ENCODE data around the gene RNF11. TPM values are rescaled to one million over a fixed set of nuclear protein-coding genes. Genes with fewer than 3 reads are reported as not detected.

RNF11 gene
- total RNA-seq, 1 experiment from 2014 or later = 67.5 TPM

DNA sequence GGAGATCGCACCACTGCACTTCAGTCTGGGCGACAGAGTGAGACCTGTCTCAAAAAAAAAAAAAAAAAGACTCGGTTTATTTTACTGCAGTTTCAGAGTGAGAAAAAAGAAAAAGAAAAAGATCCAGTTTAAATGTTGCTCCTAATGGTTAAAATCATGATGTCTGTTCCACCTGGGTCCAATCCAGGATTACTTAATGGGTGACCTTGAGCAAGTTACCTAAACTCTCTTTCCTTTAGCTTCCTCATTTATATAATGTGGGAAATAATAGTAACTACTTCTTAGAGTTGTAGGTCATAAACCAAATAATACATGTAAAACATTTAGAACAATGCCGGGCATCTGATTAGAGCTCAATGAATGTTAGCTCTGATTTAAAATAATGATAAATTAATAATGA lies 19.4 kb upstream of the RNF11 start:
- ChIA-PET POLR2A (ENCODE audit: low non-redundant PET) (interaction anchor here (0.7 kb wide), 1 partner anchor 40 kb away, joined by 12 read pairs; no protein-coding TSS in a partner anchor), CTCF (interaction anchor here (0.7 kb wide), 1 partner anchor 513 kb away, joined by 3 read pairs; no protein-coding TSS in a partner anchor)
- BruUV-seq (replicated peaks) = no TSS peak
- H3K36me3 ChIP-seq (ENCODE audit: insufficient read depth, low read length, poor library complexity, severe bottlenecking) = no peaks in the 10 kb centered on the region
- TF ChIP-seq, protein P1, sequence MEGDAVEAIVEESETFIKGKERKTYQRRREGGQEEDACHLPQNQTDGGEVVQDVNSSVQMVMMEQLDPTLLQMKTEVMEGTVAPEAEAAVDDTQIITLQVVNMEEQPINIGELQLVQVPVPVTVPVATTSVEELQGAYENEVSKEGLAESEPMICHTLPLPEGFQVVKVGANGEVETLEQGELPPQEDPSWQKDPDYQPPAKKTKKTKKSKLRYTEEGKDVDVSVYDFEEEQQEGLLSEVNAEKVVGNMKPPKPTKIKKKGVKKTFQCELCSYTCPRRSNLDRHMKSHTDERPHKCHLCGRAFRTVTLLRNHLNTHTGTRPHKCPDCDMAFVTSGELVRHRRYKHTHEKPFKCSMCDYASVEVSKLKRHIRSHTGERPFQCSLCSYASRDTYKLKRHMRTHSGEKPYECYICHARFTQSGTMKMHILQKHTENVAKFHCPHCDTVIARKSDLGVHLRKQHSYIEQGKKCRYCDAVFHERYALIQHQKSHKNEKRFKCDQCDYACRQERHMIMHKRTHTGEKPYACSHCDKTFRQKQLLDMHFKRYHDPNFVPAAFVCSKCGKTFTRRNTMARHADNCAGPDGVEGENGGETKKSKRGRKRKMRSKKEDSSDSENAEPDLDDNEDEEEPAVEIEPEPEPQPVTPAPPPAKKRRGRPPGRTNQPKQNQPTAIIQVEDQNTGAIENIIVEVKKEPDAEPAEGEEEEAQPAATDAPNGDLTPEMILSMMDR (conservative IDR thresholded peaks at IDR 0.05; ENCODE audit: low read depth, low read length) = no peak
- no peak for TF ChIP-seq EZH2 (IDR thresholded peaks at IDR 0.05; ENCODE audit: borderline replicate concordance, low read depth, low read length, poor library complexity, severe bottlenecking)
- intact Hi-C loops (cut with micrococcal nuclease; ENCODE audit: unreplicated experiment) = no loop called here
- no peaks in the 10 kb centered on the region for H3K9me3 ChIP-seq (ENCODE audit: low read depth, low read length, poor library complexity, severe bottlenecking)
- H3K4me3 ChIP-seq (ENCODE audit: low read depth, low read length, poor library complexity, severe bottlenecking) = no peak overlapping the region
- H3K27me3 ChIP-seq (replicated peaks; ENCODE audit: insufficient read depth, low read depth, low read length, poor library complexity) = no peaks in the 10 kb centered on the region
- no peak overlapping the region for H3K27ac ChIP-seq (ENCODE audit: low read depth, low read length, poor library complexity, severe bottlenecking)
- no peak for DNase-seq (ENCODE audit: low spot score)
- no peaks in the 10 kb centered on the region for H3K4me1 ChIP-seq (ENCODE audit: insufficient read depth, low read length, poor library complexity, severe bottlenecking)

- Histone ChIP-seq H3K9me3 (ENCODE audit: low read depth, low read length, poor library complexity, severe bottlenecking) (no peaks in the 10 kb centered on the region), H3K27ac (ENCODE audit: low read depth, low read length, poor library complexity, severe bottlenecking) (no peak overlapping the region), H3K27me3 (replicated peaks; ENCODE audit: insufficient read depth, low read depth, low read length, poor library complexity) (no peaks in the 10 kb centered on the region), H3K4me3 (ENCODE audit: low read depth, low read length, poor library complexity, severe bottlenecking) (no peak overlapping the region), H3K4me1 (ENCODE audit: insufficient read depth, low read length, poor library complexity, severe bottlenecking) (no peaks in the 10 kb centered on the region), H3K36me3 (ENCODE audit: insufficient read depth, low read length, poor library complexity, severe bottlenecking) (no peaks in the 10 kb centered on the region)
- no peak for TF ChIP-seq EZH2 (IDR thresholded peaks at IDR 0.05; ENCODE audit: borderline replicate concordance, low read depth, low read length, poor library complexity, severe bottlenecking)
- TF ChIP-seq, protein P1 (conservative IDR thresholded peaks at IDR 0.05; ENCODE audit: low read depth, low read length) = no peak
- intact Hi-C loops (cut with micrococcal nuclease; ENCODE audit: unreplicated experiment) = no loop called here
- ChIA-PET CTCF (interaction anchor here (0.6 to 0.7 kb wide), 2 partner anchors 71 to 513 kb away, joined by 3 to 7 read pairs; no protein-coding TSS in a partner anchor), POLR2A (ENCODE audit: low non-redundant PET) (interaction anchor here (0.7 kb wide), 2 partner anchors 20 to 41 kb away, joined by 8 to 12 read pairs; no protein-coding TSS in a partner anchor)
- no TSS peak for BruUV-seq (replicated peaks)
- DNase-seq (ENCODE audit: low spot score) = no peak
Measured at GRCh38 chr1:51217101-51217500, 19.0 kb upstream of the RNF11 start.

DNA sequence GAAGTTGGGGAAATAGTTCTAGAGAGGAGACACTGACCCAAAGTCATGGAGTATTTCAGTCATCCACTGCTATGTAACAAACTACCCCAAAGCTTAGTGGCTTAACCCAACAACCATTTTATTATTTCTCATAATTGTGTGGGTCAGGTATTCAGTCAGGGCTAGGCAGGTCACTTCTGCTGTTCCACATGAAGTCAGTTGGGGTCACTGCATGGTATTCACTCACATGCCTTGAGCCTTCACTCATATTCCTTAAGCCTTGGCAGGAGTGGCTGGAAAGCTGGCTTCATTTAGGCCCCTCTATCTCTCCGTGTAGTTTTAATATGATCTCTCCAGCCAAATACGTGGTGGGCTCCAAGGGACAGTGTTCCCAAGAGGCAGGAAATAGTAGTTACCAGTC lies 17.5 kb upstream of the RNF11 start:
- ChIA-PET POLR2A (ENCODE audit: low non-redundant PET) (no interaction called here), CTCF (no interaction called here)
- H3K36me3 ChIP-seq (ENCODE audit: insufficient read depth, low read length, poor library complexity, severe bottlenecking) = no peaks in the 10 kb centered on the region
- no peaks in the 10 kb centered on the region for H3K9me3 ChIP-seq (ENCODE audit: low read depth, low read length, poor library complexity, severe bottlenecking)
- no peaks in the 10 kb centered on the region for H3K27me3 ChIP-seq (replicated peaks; ENCODE audit: insufficient read depth, low read depth, low read length, poor library complexity)
- intact Hi-C loops (cut with micrococcal nuclease; ENCODE audit: unreplicated experiment) = no loop called here
- no peak for DNase-seq (ENCODE audit: low spot score)
- TF ChIP-seq, protein P1 (conservative IDR thresholded peaks at IDR 0.05; ENCODE audit: low read depth, low read length) = no peak
- no peak for TF ChIP-seq EZH2 (IDR thresholded peaks at IDR 0.05; ENCODE audit: borderline replicate concordance, low read depth, low read length, poor library complexity, severe bottlenecking)
- H3K27ac ChIP-seq (ENCODE audit: low read depth, low read length, poor library complexity, severe bottlenecking) = no peak overlapping the region
- no TSS peak for BruUV-seq (replicated peaks)
- no peaks in the 10 kb centered on the region for H3K4me1 ChIP-seq (ENCODE audit: insufficient read depth, low read length, poor library complexity, severe bottlenecking)
- H3K4me3 ChIP-seq (ENCODE audit: low read depth, low read length, poor library complexity, severe bottlenecking) = no peak overlapping the region
